Omental fat pad (tissue), 4 donors: ENCODE data around the gene ARRDC2. TPM values are rescaled to one million over a fixed set of nuclear protein-coding genes. Genes with fewer than 3 reads are reported as not detected.

Experiments
- ATAC-seq: fragments of 150-250 bp; one replicate; pipeline ENCODE4 v1.9.1; 2016; ENCODE audit warnings: mild to moderate bottlenecking, moderate library complexity; ENCODE audit not compliant: low FRiP score
- DNase-seq: peaks from one replicate; pipeline ENCODE4 v3.0.0-alpha.2; 2019; ENCODE audit warnings: low spot score
- total RNA-seq, 4 donors: library from RNA; depleted of rRNA; stranded (reverse); fragments of >200 nt; gene quantifications; one replicate each; pipeline ENCODE4 v1.1.0, GENCODE V29; 2016
- TF ChIP-seq, protein P1 (sequence below), 3 donors: fragments of 450-650 bp; IDR thresholded peaks; one replicate each; pipeline ENCODE4 v1.5.1; 2016 to 2017; ENCODE audit warnings: antibody characterized with exemption in 3 of 3, mild to moderate bottlenecking in 3 of 3, moderate library complexity in 2 of 3

Gene ARRDC2
- total RNA-seq, 4 donors from 2014 or later = 16.0 to 117 (median 30.3) TPM

DNA sequence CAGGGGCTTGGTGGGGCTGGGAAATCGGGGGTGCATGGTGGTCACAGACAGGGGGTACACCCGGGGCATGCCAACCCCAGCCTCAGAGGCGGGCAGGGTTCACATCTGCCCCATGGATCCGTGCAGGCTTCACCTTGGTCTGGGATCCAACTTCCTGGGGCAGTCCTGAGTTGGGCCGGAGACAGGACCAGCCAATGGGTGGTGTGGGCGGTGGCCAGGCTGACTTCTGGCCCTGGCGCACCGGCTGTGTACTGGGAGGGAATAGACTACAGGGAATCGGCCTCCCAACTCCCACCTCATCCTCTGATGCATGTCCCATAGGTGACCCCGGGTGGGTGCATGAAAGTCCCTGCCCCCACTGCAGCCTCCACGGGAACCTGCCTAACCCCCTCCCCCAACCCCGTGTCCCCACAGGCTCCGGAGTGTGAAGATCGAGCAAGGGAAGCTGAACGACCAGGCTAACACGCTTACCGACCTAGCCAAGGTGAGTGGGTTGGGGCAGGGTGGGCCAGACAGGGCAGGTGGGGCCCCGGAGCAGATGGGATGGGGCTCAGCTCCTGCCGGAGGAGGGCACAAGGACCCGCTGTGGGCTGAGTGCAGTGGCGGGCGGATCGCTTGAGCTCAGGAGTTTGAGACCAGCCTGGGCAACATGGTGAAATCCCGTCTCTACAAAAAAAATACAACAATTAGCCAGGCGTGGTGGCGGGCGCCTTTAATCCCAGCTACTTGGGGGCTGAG is 14.7 kb upstream of the ARRDC2 start:
- TF ChIP-seq, protein P1, sequence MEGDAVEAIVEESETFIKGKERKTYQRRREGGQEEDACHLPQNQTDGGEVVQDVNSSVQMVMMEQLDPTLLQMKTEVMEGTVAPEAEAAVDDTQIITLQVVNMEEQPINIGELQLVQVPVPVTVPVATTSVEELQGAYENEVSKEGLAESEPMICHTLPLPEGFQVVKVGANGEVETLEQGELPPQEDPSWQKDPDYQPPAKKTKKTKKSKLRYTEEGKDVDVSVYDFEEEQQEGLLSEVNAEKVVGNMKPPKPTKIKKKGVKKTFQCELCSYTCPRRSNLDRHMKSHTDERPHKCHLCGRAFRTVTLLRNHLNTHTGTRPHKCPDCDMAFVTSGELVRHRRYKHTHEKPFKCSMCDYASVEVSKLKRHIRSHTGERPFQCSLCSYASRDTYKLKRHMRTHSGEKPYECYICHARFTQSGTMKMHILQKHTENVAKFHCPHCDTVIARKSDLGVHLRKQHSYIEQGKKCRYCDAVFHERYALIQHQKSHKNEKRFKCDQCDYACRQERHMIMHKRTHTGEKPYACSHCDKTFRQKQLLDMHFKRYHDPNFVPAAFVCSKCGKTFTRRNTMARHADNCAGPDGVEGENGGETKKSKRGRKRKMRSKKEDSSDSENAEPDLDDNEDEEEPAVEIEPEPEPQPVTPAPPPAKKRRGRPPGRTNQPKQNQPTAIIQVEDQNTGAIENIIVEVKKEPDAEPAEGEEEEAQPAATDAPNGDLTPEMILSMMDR (IDR thresholded peaks at IDR 0.05) = no peak
- DNase-seq = no peak
- no peak for ATAC-seq

DNA sequence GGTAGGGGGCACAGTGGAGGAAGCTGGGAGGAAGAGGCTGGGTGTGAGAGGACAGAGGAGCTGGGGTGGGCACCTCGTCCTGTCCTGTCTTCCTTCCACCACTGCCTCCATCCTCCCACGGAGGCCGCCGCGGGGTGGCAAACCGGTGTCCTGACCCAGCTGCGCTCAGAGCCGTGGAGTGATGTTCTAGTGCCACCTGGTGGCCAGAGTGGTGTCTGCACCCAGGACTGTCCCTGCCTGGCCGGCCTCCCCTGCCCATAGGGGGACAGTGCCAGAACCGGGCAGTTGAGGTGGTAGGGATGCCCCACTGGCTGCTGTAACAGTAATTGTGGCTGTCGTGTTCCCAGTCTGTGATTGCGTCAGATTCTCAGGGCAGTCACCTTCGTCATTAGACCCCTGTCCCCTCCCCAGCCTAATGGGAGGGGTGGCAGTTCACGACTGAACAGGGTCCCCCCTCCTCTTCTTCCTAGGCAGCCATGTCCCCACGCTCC is 11.1 kb upstream of the ARRDC2 start:
- TF ChIP-seq, protein P1 (IDR thresholded peaks at IDR 0.05) = peak in 2 of 3 donors; percentile 86 to 90
- DNase-seq = peak; percentile 84
- ATAC-seq = peak; percentile 74

DNA sequence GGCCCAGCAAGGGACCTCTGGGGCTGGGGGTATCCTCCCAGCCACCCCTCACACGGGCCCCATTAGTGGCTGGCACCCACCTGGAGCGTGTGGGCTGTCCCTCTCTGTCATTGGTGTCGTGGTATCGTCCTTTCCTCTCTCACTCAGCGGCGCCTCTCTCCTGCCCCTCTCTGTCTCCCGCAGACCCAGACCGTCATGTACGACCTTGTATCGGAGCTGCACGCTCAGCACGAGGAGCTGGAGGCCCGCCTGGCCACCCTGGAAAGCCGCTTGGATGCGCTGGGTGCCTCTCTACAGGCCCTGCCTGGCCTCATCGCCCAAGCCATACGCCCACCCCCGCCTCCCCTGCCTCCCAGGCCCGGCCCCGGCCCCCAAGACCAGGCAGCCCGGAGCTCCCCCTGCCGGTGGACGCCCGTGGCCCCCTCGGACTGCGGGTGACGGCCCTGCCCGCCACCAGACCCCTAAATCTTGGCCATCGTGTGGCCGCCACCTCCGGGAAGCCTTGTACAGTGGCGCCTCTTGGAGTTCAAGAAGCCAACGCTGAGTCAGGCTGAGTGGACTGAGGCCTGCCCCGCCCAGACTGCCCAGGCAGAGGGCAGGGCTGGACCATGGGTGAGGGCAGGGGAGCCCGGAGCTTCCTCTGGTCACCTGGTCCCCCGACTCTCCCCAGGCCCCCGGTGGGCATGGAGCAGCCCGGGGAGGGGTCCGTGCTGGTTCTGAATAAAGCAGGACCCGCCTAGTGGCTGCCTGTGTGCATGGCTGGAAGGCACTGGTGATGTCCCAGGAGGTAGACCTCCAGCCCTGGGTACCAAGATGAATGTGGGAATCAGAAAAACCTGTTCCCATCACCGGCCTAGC is 9.8 kb upstream of the ARRDC2 start:
- ATAC-seq = no peak
- DNase-seq = no peak
- TF ChIP-seq, protein P1 (IDR thresholded peaks at IDR 0.05) = no peak

DNA sequence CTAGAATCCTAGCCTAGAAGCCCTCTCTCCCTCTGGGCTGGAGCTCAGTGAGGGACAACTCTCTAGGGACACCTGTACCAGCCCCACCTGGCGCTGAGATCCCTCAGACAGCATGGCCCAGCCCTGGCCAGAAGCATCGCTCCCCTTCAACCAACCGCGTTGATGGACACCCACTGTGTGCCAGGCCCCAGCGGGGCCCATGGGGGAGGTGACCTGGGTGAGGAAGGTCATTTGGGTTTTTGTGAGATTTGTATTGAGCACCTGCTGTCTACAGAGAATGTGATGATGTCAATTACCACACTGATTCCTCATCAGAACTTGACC is 9.2 kb upstream of the ARRDC2 start:
- ATAC-seq = no peak
- TF ChIP-seq, protein P1 (IDR thresholded peaks at IDR 0.05) = no peak
- DNase-seq = no peak

DNA sequence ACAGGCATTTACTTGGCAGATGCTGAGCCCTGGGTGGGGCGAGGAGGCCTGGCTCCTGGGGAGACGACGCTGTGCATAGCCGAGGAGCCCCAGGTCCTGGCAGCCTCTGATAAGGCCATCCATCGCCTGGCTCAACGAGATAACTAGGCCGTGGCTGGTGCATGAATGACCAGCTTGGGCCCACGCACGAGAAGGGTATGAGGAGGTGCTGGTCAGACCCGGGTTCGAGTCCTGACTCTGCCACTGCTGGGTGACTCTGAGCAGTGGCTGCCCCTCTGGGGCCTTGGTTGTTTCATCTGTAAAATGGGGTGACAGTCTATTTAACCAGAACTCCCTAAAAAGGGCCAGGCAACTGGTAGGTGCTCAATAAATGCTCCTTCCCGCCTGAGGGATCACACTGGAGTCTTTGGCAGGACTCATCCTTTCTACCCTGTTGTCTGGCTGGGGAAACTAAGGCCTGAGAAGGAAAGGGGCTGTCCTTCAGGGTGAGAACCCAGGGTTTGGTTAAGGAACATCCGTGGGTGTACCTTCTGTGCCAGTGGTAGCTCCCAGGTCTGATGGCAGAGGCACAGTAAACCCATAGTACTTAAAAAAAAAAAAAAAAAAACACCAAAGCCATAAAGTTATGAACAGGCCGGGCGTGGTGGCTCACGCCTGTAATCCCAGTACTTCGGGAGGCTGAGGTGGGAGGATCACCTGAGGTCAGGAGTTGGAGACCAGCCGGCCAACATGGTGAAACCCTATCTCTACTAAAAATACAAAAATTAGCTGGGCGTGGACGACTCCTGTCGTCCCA is 8.1 kb upstream of the ARRDC2 start:
- TF ChIP-seq, protein P1 (IDR thresholded peaks at IDR 0.05) = no peak
- ATAC-seq (no peak), DNase-seq (no peak)

DNA sequence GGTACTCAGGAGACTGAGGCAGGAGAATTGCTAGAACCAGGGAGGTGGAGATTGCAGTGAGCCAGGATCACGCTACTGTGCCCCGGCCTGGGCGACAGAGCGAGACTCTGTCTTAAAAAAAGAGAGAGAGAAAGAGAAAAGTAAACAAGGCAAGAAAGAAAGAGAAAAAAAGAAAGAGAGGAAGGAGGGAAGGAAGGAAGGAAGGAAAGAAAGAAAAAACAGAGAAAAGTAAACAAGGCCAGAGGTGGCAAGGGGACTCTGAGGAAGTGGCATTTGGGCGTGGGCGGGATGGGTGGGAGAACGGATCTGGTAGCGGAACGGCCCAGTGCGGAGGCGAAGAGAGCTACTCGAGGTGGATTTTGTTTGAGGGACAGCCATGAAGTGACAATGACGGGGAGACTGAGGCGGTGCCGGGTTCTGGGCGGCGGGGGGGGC is 7.5 kb upstream of the ARRDC2 start:
- no peak for DNase-seq
- ATAC-seq = no peak
- TF ChIP-seq, protein P1 (IDR thresholded peaks at IDR 0.05) = no peak
